Epithelial cell of alveolus of lung (primary cell): ENCODE data around the gene ING1. TPM values are rescaled to one million over a fixed set of nuclear protein-coding genes. Genes with fewer than 3 reads are reported as not detected.

Experiments used
- total RNA-seq: library from RNA; depleted of rRNA; stranded (reverse); fragments of >200 nt; gene quantifications from 2 replicates; pipeline ENCODE4 v1.2.1, GENCODE V29; 2015

The ING1 gene, protein sequence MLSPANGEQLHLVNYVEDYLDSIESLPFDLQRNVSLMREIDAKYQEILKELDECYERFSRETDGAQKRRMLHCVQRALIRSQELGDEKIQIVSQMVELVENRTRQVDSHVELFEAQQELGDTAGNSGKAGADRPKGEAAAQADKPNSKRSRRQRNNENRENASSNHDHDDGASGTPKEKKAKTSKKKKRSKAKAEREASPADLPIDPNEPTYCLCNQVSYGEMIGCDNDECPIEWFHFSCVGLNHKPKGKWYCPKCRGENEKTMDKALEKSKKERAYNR
- 9.7 and 21.5 TPM in 2 replicates for total RNA-seq

DNA sequence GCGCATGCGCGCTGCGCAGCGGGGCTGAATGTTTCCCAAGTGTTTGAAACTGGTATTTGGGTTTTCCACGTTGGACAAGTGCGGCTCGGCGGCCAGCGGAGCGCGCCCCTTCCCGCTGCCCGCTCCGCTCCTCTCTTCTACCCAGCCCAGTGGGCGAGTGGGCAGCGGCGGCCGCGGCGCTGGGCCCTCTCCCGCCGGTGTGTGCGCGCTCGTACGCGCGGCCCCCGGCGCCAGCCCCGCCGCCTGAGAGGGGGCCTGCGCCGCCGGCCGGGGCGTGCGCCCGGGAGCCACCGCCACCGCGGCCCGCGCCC lies at the start of gene ING1:
Gene ING1 (plus strand): TSS at position 59 of the 311 bp plus-strand sequence. CDS start 450 bp downstream, outside the sequence.

DNA sequence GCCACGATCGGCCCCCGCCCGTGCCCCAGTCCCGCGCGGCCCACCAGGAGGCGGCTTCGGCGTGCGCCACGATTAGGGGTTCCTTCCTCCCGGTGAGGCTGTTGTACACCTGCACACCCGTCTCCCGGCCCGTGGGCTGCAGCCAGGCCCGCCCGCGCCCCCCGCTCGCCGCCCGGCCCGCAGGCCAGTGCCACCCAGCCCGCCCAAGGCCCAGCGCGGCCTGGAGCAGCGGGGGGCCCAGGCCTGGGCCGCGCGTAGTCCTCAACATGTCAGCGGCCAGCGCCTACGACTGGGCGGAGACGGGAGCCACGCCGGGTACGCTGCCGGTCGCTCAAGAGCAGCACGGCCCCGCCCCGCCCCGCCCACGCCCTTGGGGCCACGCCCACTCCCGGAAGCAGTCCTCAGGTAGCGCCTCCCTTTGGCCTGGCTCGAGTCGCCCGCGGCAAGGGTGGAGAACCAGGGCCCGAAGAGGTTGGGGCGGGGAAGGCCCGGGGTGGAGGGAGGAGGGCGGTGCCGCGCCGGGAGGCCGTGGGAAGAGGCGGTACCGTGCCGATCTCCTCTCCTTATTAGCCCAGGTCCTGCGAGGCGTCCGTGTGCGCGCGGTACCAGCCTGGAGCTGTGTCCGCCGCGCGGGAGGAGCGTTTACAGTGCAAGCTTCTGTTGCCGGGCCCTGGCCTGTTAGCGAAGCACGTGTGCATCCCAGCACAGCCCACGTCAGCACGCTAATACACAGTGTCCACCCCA lies 7.5 kb upstream of the ING1 start, which contains the start of gene CARS2:
Gene CARS2 (minus strand): TSS at position 291 of the 744 bp plus-strand sequence. CDS start 23 bp downstream, at position 268.

Other genes with a start within 250 kb of the ING1 start
- gene RAB20, start 152.0 kb upstream of the ING1 start, total RNA-seq, result 8.0 and 24.7 TPM in 2 replicates
- 18.1 and 53.7 TPM in 2 replicates for gene NAXD, start 98.2 kb upstream of the ING1 start, total RNA-seq
- gene CARS2, start 7.6 kb upstream of the ING1 start, total RNA-seq, result 32.9 and 43.8 TPM in 2 replicates
- gene ANKRD10, start 201.4 kb downstream of the ING1 start, total RNA-seq, result 27.5 and 140 TPM in 2 replicates